ENCODE results near the gene MRPL17.
A peak's percentile ranks its signal among the peaks of the same experiment; 100 is the strongest.

GRCh38 chr11:6655790-6656583 is 27.2 kb downstream of the MRPL17 start, which contains the start of gene DCHS1:
- no peak for TF ChIP-seq CTCF (conservative IDR thresholded peaks at IDR 0.05 in 1 of 2, IDR thresholded peaks at IDR 0.05 in 1 of 2; ENCODE audit: low read depth in 1 of 2, low read length in 2 of 2)
- TF ChIP-seq EZH2 (IDR thresholded peaks at IDR 0.05; ENCODE audit: low read length, missing control alignments): peak; percentile 94

All from fibroblast of lung (primary cell).